Pancreas (tissue), 10 donors: ENCODE measurements around the gene NELL1. TPM values are rescaled to one million over a fixed set of nuclear protein-coding genes. Genes with fewer than 3 reads are reported as not detected.

Experiments used
- ATAC-seq, 4 donors: fragments of 200-7000 bp; cut with Tn5 transposase; one replicate each; pipeline versions ENCODE4 v1.8.0 to v1.9.1; 2020; ENCODE audit warnings: mild to moderate bottlenecking in 4 of 4, moderate library complexity in 4 of 4
- DNase-seq, 6 donors: peaks; one replicate each; pipeline ENCODE4 v3.0.0-alpha.2; 2020
- FAIRE-seq: peaks from 2 replicates; lab custom pipeline; 2012; peaks lifted over from hg19 to GRCh38; lab: Jason Lieb, UNC
- H3K27ac ChIP-seq, 4 donors: fragments of 200-600 bp; sonication (generic); 1 replicate in 3 of 4; 2 replicates in 1 of 4; pipeline versions ENCODE4 v1.5.0 to v1.8.0; 2020
- H3K27me3 ChIP-seq, 4 donors: fragments of 200-600 bp; one replicate each; pipeline ENCODE4 v1.8.0; 2021
- H3K36me3 ChIP-seq, 3 donors: fragments of 200-600 bp; sonication (generic) in 1 of 3; one replicate each; pipeline versions ENCODE4 v1.5.0 to v1.8.0; 2020 to 2021
- H3K4me1 ChIP-seq, 3 donors: fragments of 200-600 bp; one replicate each; pipeline ENCODE4 v1.8.0; 2021
- H3K4me3 ChIP-seq, 4 donors: fragments of 200-600 bp; sonication (generic) in 2 of 4; one replicate each; pipeline versions ENCODE4 v1.5.0 to v1.8.0; 2020 to 2021
- H3K9me3 ChIP-seq, 4 donors: fragments of 200-600 bp; one replicate each; pipeline ENCODE4 v1.8.0; 2021
- whole genome bisulfite sequencing, 2 donors: extraction: QIAGEN DNeasy Blood & Tissue Kit; methylation state at CpG; one replicate each; pipeline ENCODE4 v1.1.7; 2013; 5-methylcytosine and 5-hydroxymethylcytosine counted together
- intact Hi-C, 3 donors: fragments of 100-400 bp; cut with DNase I; formaldehyde crosslinking; loops; one replicate each; pipeline versions ENCODE4 v1.11.1 to v1.14.2; 2022
- polyA plus RNA-seq, 2 donors: library from polyadenylated mRNA; stranded (reverse); fragments of 200-250 nt; gene quantifications; one replicate each; pipeline ENCODE4 v1.2.3, GENCODE V29; 2013
- total RNA-seq, 6 donors: library from RNA; stranded (reverse); fragmentation: NEBNext Ultra II Directional in 4 of 6; extraction: Animal tissue kit (Norgen Biotek cat#: 25700) in 4 of 6; gene quantifications; one replicate each; pipeline versions ENCODE4 v1.2.1 to v1.2.4, GENCODE V29; 2021 to 2023
- TF ChIP-seq, protein P1 (sequence below), 4 donors: fragments of 200-600 bp; sonication (generic) in 3 of 4; IDR thresholded peaks; one replicate each; pipeline versions ENCODE4 v1.5.0 to v1.8.0; 2021; ENCODE audit warnings: antibody characterized with exemption in 4 of 4
- donor health status: healthy with polysubstance abuse.
- donor health status: DM: no; HTN: no; CAD: no; lungs with moderate emphysema.
- donor health status: DM: no; HTN: no; CAD: no.
- donor health status: control.
- donor health status: control.
- donor health status: Bipolar disorder and iron deficiency.
- donor health status: DM: yes; HTN: yes; CAD: no.
- donor health status: DM: no; HTN: no; CAD: no.
- donor health status: DM: no; HTN: no; CAD: no.
- donor health status: DM: yes; HTN: yes; CAD: no.

Gene NELL1
- total and polyA plus RNA-seq, 8 donors = not detected

DNA sequence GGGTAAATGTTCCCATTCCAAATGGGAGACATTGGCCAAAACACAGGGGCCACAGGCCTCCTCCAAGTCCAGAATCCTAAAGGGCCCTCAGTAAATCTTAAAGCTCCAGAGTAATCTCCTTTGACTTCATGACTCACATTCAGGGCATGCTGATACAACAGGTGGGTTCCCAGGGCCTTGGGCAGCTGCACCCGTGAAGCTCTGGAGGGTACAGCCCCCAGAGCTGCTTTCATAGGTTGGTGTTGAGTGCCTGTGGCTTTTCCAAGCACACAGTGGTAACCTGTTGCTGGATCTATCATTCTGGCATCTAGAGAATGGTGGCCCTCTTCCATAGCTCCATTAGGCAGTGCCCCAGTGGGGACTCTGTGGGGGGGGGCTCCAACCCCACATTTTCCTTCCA lies 54.0 kb downstream of the NELL1 start:
- DNase-seq (no peak), ATAC-seq (no peak), FAIRE-seq (no peak)
- TF ChIP-seq, protein P1, sequence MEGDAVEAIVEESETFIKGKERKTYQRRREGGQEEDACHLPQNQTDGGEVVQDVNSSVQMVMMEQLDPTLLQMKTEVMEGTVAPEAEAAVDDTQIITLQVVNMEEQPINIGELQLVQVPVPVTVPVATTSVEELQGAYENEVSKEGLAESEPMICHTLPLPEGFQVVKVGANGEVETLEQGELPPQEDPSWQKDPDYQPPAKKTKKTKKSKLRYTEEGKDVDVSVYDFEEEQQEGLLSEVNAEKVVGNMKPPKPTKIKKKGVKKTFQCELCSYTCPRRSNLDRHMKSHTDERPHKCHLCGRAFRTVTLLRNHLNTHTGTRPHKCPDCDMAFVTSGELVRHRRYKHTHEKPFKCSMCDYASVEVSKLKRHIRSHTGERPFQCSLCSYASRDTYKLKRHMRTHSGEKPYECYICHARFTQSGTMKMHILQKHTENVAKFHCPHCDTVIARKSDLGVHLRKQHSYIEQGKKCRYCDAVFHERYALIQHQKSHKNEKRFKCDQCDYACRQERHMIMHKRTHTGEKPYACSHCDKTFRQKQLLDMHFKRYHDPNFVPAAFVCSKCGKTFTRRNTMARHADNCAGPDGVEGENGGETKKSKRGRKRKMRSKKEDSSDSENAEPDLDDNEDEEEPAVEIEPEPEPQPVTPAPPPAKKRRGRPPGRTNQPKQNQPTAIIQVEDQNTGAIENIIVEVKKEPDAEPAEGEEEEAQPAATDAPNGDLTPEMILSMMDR (IDR thresholded peaks at IDR 0.05) = no peak
- H3K36me3 ChIP-seq = no peaks in the 10 kb centered on the region
- H3K4me1 ChIP-seq = no peaks in the 10 kb centered on the region
- H3K27ac ChIP-seq = no peak overlapping the region
- no peak overlapping the region for H3K4me3 ChIP-seq
- intact Hi-C loops = no loop called here
- WGBS, 2 donors = 27 to 35% methylated on average over 1 of the region's 1 CpG
- no peaks in the 10 kb centered on the region for H3K27me3 ChIP-seq
- no peaks in the 10 kb centered on the region for H3K9me3 ChIP-seq

DNA sequence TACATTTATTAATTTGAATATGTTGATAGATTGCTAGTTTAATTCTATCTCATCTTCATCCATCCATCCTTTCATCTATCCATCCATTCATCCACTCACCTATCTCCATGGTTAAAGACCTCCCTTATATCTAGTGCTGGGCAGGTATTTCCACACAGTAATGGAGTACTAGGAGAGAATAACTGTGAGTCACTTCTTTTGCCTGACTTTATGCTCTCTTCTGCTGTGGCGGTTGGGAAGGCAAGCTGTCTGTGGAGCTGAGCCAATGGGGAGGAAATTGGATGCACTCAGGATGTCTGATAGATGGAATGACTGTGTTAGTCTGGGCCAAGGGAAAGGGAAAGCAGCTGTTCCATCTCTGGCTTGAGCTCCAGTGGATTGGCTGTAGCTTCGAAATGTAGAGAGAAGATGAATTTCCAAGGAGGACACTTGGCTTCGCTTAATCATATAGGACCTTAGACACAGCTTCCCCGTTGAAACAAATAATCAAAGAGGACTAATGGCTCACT lies 60.3 kb downstream of the NELL1 start:
- 55 to 63% methylated on average over 4 of the region's 4 CpGs for WGBS, 2 donors
- intact Hi-C loops = no loop called here
- no peaks in the 10 kb centered on the region for H3K36me3 ChIP-seq
- no peaks in the 10 kb centered on the region for H3K27me3 ChIP-seq
- H3K4me3 ChIP-seq = no peak overlapping the region
- no peaks in the 10 kb centered on the region for H3K4me1 ChIP-seq
- no peak for FAIRE-seq
- ATAC-seq = no peak
- DNase-seq = no peak
- TF ChIP-seq, protein P1 (IDR thresholded peaks at IDR 0.05) = no peak
- no peaks in the 10 kb centered on the region for H3K9me3 ChIP-seq
- no peak overlapping the region for H3K27ac ChIP-seq

DNA sequence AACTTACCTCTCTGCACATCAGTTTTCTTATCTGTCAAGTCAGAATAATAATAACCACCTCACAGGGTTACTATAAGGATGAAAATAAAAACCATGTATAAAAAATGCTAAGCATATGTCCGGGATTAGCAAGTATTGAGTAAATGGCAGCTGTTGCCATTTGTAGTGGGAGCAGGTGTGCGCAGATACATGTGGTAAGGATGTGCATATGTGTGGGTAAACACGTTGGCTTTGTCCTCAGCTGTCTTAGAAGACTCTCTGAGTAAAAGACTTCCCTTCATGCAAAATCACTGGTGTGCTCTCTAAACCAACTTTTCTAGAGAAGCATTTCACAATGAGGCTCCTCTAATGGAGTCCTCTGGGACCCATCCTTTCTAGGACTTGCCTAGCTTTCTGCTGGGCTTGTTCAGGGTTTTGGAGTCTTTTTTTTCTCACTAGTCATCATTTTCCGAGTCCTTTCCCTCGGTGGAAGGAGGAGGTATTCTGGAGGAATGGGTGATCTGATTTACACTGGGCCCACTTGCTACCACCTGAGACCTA lies 62.4 kb downstream of the NELL1 start:
- intact Hi-C loops = no loop called here
- WGBS, 2 donors = 45 to 59% methylated on average over 5 of the region's 5 CpGs
- Histone ChIP-seq H3K4me3 (no peak overlapping the region), H3K27ac (no peak overlapping the region), H3K36me3 (no peaks in the 10 kb centered on the region), H3K27me3 (no peaks in the 10 kb centered on the region), H3K9me3 (no peaks in the 10 kb centered on the region), H3K4me1 (no peaks in the 10 kb centered on the region)
- TF ChIP-seq, protein P1 (IDR thresholded peaks at IDR 0.05) = no peak
- ATAC-seq (no peak), FAIRE-seq (no peak), DNase-seq (no peak)

DNA sequence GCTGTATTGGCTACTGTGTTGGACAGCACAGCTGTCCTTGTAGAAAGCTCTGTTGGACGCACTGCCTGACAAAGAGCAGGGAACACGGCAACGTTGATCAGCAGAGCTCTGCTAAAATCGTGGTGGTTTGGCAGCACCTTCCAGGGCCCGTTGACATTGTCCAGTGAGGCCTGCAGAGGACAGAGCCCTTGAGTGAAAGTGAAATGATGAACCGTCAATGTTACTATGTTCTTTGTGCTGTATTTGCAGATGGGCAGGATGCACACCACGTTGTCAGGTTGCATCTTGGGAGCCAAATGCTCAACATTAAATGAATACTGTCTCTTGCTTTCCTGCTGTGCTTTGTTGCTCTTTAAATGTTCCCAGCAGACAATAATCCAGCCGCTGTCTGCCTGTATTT lies 69.7 kb downstream of the NELL1 start:
- WGBS, 2 donors = 38 to 48% methylated on average over 8 of the region's 8 CpGs
- intact Hi-C loops = no loop called here
- no peak for DNase-seq
- H3K4me3 ChIP-seq = no peak overlapping the region
- no peaks in the 10 kb centered on the region for H3K36me3 ChIP-seq
- no peaks in the 10 kb centered on the region for H3K4me1 ChIP-seq
- no peaks in the 10 kb centered on the region for H3K9me3 ChIP-seq
- TF ChIP-seq, protein P1 (IDR thresholded peaks at IDR 0.05) = no peak
- no peak overlapping the region for H3K27ac ChIP-seq
- ATAC-seq = no peak
- no peaks in the 10 kb centered on the region for H3K27me3 ChIP-seq
- no peak for FAIRE-seq

DNA sequence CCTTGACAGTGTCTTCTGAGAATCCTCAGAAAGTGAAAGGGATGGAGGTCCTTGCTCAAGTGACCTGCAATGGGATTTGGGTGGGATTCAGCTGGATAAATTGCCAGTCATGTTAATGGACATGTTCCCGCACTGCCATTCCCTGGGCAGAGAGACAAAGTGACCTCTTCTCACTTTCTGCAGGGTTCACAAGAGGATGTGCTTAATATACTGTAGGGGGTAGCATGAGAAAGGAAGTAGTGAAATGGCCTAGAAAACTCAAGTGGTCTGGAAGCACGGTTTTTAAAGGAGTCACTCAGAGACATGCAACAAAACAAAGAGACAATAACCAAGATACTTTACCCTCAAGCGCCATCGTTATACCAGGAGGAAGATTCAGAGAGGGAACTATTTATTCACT lies 70.2 kb downstream of the NELL1 start:
- Histone ChIP-seq H3K27me3 (no peaks in the 10 kb centered on the region), H3K36me3 (no peaks in the 10 kb centered on the region), H3K4me1 (no peaks in the 10 kb centered on the region), H3K4me3 (no peak overlapping the region), H3K27ac (no peak overlapping the region), H3K9me3 (no peaks in the 10 kb centered on the region)
- FAIRE-seq (no peak), DNase-seq (no peak), ATAC-seq (no peak)
- TF ChIP-seq, protein P1 (IDR thresholded peaks at IDR 0.05) = no peak
- WGBS, 2 donors = 57 to 58% methylated on average over 4 of the region's 4 CpGs
- intact Hi-C loops = no loop called here
